Osteoblast (primary cell): ENCODE measurements around the gene WHAMM. TPM values are rescaled to one million over a fixed set of nuclear protein-coding genes. Genes with fewer than 3 reads are reported as not detected.

Experiments used
- DNase-seq: peaks from one replicate; pipeline ENCODE4 v3.0.0; 2011; ENCODE audit warnings: low spot score, mixed read lengths; ENCODE audit not compliant: insufficient read length; ENCODE audit errors: missing footprints
- H2AFZ ChIP-seq: 2 replicates; pipeline ENCODE4 v1.6.0; 2011; ENCODE audit warnings: mild to moderate bottlenecking, low read length
- H3K27ac ChIP-seq: 2 replicates; pipeline ENCODE4 v1.5.1; 2011; ENCODE audit warnings: mild to moderate bottlenecking, low read depth, low read length, moderate library complexity
- H3K27me3 ChIP-seq: 2 replicates; pipeline ENCODE4 v1.6.0; 2012; ENCODE audit warnings: mild to moderate bottlenecking, control low read depth, inconsistent platforms, low read length, moderate library complexity; ENCODE audit not compliant: insufficient read depth
- H3K36me3 ChIP-seq: 2 replicates; pipeline ENCODE4 v1.5.1; 2011; ENCODE audit warnings: mild to moderate bottlenecking, low read length, control low read depth, moderate library complexity; ENCODE audit not compliant: insufficient read depth
- H3K4me1 ChIP-seq: 2 replicates; pipeline ENCODE4 v1.5.1; 2011; ENCODE audit warnings: mild to moderate bottlenecking, low read length, control low read depth, moderate library complexity; ENCODE audit not compliant: insufficient read depth
- H3K4me2 ChIP-seq: 2 replicates; pipeline ENCODE4 v1.6.0; 2011; ENCODE audit warnings: mild to moderate bottlenecking, low read length; ENCODE audit not compliant: insufficient read depth
- H3K4me3 ChIP-seq: fragments of 200-600 bp; sonication (generic); 3 replicates; pipeline ENCODE4 v1.5.1; 2012; ENCODE audit warnings: mild to moderate bottlenecking, low read length, inconsistent platforms; ENCODE audit not compliant: insufficient read depth
- H3K79me2 ChIP-seq: 2 replicates; pipeline ENCODE4 v1.6.0; 2012; ENCODE audit warnings: mild to moderate bottlenecking, low read length, control low read depth, inconsistent platforms; ENCODE audit not compliant: insufficient read depth
- H3K9me3 ChIP-seq: 2 replicates; pipeline ENCODE4 v1.5.1; 2011; ENCODE audit warnings: low read depth, low read length, control low read depth
- H4K20me1 ChIP-seq: 2 replicates; pipeline ENCODE4 v1.6.0; 2012; ENCODE audit warnings: mild to moderate bottlenecking, low read length, control low read depth; ENCODE audit not compliant: insufficient read depth
- total RNA-seq: library from RNA; depleted of rRNA; stranded (reverse); fragments of >200 nt; gene quantifications from 2 replicates; pipeline ENCODE4 v1.2.3, GENCODE V29; 2012
- TF ChIP-seq, protein P1 (sequence below): IDR thresholded peaks from 2 replicates; pipeline ENCODE4 v1.5.1; 2011; ENCODE audit warnings: mild to moderate bottlenecking, low read depth, low read length, moderate library complexity; ENCODE audit errors: extremely low read depth

WHAMM gene
- total RNA-seq, 1 donor = 8.3 TPM

DNA sequence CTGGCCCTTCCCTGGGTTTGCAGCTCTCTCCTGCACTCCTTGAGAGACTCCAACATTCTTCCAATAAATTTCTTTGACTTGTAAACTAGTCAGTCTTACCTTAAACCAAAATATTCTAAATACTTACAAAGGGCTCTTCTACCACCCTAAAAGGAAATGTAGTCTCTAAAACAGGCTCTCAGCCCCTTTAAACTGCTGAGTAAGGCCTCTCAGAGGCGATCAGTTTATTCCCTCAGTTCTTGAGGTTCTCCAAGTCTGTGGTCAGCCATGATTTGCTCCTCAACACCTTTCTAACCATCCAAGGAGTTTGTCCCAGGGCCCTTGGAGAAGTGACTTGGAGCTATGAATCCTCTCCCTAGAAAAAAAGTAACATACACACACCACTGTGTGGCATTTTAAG is 64.8 kb downstream of the WHAMM start:
- Histone ChIP-seq H4K20me1 (no peaks in the 10 kb centered on the region), H3K36me3 (no peaks in the 10 kb centered on the region), H3K9me3 (no peaks in the 10 kb centered on the region), H3K4me3 (no peak overlapping the region), H3K4me2 (no peak overlapping the region), H2AFZ (no peak overlapping the region), H3K27ac (no peak overlapping the region), H3K79me2 (no peaks in the 10 kb centered on the region), H3K4me1 (peaks cover 11% of the 10 kb centered on the region), H3K27me3 (no peaks in the 10 kb centered on the region)
- TF ChIP-seq, protein P1, sequence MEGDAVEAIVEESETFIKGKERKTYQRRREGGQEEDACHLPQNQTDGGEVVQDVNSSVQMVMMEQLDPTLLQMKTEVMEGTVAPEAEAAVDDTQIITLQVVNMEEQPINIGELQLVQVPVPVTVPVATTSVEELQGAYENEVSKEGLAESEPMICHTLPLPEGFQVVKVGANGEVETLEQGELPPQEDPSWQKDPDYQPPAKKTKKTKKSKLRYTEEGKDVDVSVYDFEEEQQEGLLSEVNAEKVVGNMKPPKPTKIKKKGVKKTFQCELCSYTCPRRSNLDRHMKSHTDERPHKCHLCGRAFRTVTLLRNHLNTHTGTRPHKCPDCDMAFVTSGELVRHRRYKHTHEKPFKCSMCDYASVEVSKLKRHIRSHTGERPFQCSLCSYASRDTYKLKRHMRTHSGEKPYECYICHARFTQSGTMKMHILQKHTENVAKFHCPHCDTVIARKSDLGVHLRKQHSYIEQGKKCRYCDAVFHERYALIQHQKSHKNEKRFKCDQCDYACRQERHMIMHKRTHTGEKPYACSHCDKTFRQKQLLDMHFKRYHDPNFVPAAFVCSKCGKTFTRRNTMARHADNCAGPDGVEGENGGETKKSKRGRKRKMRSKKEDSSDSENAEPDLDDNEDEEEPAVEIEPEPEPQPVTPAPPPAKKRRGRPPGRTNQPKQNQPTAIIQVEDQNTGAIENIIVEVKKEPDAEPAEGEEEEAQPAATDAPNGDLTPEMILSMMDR = no peak
- no peak for DNase-seq

DNA sequence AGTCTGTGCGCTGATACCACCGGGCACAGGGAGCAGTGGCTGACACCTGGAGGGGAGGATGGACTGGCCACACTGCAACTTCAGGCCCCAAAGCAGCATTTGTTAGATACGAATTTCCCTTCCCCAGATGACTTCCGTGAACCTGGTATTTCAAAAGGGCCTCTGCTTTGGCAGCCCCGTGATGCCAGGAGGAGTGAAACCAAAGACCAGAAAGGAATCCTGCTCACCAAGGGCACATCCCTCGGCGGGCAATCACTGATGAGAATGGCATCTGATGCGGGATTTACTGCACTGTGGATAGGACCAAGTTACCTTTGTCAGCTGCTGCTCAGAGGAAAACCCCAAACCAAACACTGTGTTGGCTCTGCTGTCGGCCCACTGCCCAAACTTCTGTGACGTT is 65.5 kb downstream of the WHAMM start:
- Histone ChIP-seq H3K79me2 (no peaks in the 10 kb centered on the region), H3K4me2 (peak overlapping the region; percentile 71), H3K9me3 (no peaks in the 10 kb centered on the region), H3K27ac (no peak overlapping the region), H3K27me3 (no peaks in the 10 kb centered on the region), H3K4me1 (peaks cover 11% of the 10 kb centered on the region), H2AFZ (no peak overlapping the region), H3K36me3 (no peaks in the 10 kb centered on the region), H3K4me3 (no peak overlapping the region), H4K20me1 (no peaks in the 10 kb centered on the region)
- TF ChIP-seq, protein P1 = no peak
- no peak for DNase-seq

GRCh38 chr15:82875411-82876003 is 66.1 kb downstream of the WHAMM start:
- peak overlapping the region; percentile 71 for H3K4me2 ChIP-seq
- H3K79me2 ChIP-seq = no peaks in the 10 kb centered on the region
- peaks cover 11% of the 10 kb centered on the region for H3K4me1 ChIP-seq
- H3K27me3 ChIP-seq = no peaks in the 10 kb centered on the region
- H3K27ac ChIP-seq = peak overlapping the region; percentile 53
- H3K4me3 ChIP-seq = peak overlapping the region; percentile 21
- no peaks in the 10 kb centered on the region for H3K36me3 ChIP-seq
- H4K20me1 ChIP-seq = no peaks in the 10 kb centered on the region
- no peaks in the 10 kb centered on the region for H3K9me3 ChIP-seq
- TF ChIP-seq, protein P1 = no peak
- DNase-seq = peak; percentile 87
- H2AFZ ChIP-seq = peak overlapping the region; percentile 25

DNA sequence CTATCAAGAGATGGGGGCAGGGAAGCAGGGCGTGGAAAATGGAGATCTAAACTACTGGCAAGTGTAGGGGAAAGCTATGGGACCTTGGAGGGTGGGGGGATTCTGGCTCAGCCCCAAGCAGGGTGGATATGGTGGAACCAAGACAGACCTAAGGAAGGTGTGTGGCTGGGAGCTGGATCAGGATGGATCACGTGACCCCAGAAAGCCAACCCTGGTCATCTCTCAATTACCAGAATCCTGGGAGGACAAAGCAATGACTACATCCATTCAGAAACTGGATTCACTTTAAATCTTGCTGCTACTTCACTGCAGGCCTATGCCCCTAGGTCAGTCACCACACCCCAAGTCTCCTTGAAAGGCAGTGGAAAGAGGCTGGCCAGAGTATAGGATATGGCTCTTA is 68.4 kb downstream of the WHAMM start:
- Histone ChIP-seq H3K27me3 (no peaks in the 10 kb centered on the region), H3K9me3 (no peaks in the 10 kb centered on the region), H4K20me1 (no peaks in the 10 kb centered on the region), H3K79me2 (no peaks in the 10 kb centered on the region), H3K4me2 (no peak overlapping the region), H3K27ac (no peak overlapping the region), H2AFZ (no peak overlapping the region), H3K36me3 (no peaks in the 10 kb centered on the region), H3K4me1 (peaks cover 11% of the 10 kb centered on the region), H3K4me3 (no peak overlapping the region)
- no peak for DNase-seq
- TF ChIP-seq, protein P1 = no peak
